HG03139 (cell line): ENCODE data around the gene MTA3.

Source experiments
- ATAC-seq: cut with Tn5 transposase; IDR thresholded peaks from one replicate; pipeline ENCODE4 v1.9.1; 2021; ENCODE audit not compliant: unreplicated experiment

MTA3 gene

DNA sequence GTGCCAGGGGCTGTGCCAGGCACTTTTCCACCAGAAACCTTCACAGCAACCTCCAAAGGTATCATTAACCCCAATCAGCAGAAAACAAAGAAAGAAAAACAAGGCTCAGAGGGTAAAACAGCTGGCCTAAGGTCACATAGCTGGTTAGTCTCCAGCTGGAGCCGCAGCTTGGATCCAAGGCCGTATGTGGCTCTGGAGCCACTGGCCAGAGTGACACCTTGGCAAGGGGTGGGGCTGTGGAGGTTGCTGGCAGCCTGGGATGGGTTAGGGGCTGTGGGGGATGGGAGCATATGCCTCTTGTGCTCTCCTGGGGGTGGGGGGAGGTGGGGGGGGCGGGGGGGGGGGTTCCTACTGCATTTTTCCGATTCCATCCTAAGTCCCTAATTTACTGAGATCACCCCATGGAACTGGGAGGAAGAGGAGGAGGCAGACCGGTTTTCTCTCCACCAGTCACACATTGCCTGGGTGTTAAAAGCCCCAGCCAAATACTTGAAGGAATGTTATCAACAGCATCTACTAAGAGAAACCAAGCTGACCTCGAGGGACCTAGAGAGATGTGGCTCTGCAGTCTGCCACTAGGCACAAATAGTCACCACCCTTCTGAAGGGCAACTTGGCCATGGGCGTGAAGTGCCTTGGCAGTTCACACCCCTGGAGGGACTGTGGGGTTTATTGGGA, 215.9 kb downstream of the MTA3 start:
- ATAC-seq, result no peak

GRCh38 chr2:42786561-42787345, 218.3 kb downstream of the MTA3 start:
- no peak for ATAC-seq

- ATAC-seq, result no peak
Observed at GRCh38 chr2:42787424-42787787, 219.0 kb downstream of the MTA3 start.

GRCh38 chr2:42787788-42788477, 219.5 kb downstream of the MTA3 start:
- ATAC-seq, result no peak

DNA sequence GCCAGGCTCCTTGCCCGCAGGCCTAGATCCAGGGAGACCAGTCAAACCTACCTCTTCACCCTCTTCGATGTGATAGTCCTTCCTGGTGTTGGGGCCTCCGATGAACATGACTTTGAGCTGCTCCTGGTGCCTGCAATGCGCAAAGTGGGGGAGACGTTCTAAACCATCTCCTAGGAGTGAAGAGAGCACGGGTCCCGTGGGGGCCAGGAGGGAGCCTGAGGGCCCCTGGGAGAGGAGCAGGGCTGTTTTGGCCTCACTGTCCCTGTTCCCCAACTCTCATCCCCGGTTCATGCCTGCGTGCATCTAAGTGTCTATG, 220.0 kb downstream of the MTA3 start:
- ATAC-seq, result no peak

GRCh38 chr2:42788882-42789281, 220.4 kb downstream of the MTA3 start:
- ATAC-seq, result no peak

- no peak for ATAC-seq
Observed at GRCh38 chr2:42789751-42790150, 221.3 kb downstream of the MTA3 start.

DNA sequence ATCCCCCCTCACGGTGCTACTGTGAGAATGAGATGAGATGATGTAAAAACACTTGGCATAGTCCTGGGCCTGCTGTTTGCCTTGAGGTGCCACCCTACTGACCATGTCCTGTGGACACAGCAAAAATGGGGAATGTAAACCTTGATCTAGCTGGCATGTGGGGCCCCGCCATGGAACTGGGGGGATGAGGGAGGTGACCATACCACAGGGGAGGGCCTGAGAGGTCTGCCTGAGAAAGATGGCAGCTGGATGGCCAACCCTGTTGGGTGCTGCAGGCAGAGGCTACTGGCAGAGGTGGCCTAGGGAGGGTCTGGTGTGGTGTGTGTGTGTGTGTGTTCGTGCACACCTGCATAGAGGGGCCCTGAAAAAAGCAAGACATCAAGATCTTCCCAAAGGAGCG, 223.2 kb downstream of the MTA3 start:
- no peak for ATAC-seq

DNA sequence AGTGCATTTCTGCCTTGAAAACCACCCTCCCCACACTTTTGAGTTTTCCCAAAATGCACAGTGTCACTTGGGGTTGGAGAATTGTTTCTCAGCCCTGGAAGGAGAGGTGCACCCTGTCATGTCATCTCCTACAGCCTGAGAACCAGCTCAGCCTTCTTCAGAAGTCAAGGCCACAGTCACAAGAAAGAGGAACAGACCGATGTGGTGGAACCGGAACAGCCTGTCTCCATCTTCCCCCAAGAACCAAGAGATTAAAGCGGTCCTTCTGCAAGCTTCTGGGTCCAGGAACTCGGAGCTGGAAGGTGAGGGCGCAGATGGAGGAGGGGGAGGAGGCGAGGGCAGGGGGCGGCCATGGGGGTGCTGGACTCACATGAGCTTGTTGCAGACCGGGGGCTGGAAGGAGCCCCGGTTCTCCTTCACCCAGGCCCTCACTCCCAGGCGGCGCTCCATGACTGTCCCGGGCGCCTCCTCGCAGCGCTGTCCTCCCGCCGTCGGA, 223.7 kb downstream of the MTA3 start:
- no peak for ATAC-seq

DNA sequence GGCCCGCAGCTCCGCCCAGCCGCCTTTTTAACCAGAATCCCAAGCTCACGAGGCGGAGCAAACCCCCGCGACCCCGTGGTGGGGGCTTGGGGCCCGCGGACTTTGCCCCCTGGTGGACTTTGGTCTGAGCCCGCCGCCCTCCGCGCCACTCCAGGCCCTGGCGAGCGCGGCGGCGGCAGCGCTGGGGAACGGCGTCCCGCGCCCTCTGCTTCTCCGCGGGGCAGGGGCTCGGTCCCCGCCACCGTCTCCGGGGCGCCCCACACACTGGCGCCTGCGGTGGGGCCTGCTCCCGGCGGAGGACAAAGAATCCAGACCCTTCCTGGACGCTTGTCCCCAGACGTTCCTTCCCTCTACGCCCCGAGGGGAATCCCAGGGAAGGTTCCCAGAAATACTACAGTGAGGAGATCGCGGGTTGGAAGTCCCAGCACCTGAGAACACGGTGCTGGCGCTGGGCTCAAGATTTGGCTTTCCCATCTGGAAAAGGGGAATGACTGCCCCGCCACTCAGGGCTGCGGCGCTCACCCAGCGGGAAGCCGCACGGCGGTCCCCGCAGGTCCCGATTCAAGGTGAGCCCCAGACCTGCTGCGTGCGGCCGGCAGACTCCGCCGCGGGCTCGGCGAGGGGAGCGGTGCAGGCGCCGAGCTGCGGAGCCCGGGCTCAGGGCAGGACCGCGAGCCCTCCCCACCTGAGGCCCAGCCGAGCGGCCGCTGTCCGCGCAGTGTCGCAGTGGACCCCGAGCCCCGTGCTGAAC, 224.3 kb downstream of the MTA3 start, which contains the start of gene HAAO:
TSS of gene HAAO (minus strand) at position 1 of the 751 bp plus-strand sequence. CDS start 47 bp downstream, outside the sequence.
- no peak for ATAC-seq

DNA sequence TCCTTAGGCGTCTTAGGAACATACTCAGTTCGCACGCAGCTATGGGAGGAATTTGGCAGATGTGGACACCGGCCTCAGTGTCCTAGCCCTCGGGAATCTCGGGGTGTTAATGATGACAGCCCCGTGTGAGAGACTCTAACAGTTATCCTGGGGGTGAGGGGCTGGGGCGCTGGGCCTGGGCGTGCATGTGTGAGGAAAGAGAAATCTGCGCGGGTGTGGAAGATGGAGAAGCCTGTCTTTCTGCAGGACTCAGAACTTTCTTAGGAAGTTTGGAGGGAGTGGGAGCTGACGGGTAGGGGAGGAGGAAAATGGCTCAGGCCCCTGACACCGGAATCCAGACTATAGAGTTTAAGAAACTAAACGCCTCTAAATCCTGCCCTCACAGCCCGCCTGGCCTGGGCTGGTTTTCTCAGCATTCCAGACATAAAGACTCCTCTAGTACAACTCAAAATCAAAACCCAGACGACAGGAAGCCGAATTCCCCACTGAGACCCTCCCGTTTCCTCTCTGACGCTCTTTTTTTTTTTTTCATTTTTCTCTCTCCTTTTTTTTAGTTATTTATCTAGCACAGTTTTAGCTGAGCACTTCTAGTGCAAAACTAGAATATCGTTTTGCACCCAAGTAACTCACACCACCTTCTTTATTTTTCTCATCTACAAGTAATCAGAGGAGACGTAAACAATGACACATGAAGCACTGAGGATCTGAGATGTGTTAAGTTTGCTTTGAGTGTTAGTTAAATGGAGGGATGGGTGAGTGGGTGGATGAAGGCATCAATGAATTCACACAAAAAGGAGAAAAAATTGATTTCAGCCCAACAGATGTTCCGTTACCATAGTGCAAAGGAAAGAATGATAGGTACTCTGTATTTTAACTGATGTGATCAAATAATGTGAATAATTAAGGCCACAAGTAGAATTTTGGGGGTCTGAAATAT, 225.2 kb downstream of the MTA3 start:
- no peak for ATAC-seq

GRCh38 chr2:42794271-42795046, 226.0 kb downstream of the MTA3 start:
- ATAC-seq, result no peak

DNA sequence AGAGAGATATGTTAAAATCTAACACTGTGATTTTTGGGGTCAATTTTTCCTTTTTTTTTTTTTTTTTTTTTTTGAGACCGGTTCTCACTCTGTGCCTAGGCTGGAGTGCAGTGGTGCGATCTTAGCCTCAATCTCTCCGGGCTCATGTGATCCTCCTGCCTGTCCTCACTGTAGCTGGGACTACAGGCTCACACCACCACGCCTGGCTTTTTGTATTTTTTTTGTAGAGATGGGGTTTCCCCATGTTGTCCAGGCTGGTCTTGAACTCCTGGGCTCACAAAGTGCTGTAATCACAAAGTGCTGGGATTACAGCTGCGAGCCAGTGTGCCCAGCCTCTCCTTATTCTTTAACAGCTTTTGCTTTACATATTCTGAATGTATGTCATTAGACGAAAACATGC, 226.8 kb downstream of the MTA3 start:
- ATAC-seq, result no peak

GRCh38 chr2:42795841-42796301, 227.4 kb downstream of the MTA3 start:
- no peak for ATAC-seq

- no peak for ATAC-seq
Observed at GRCh38 chr2:42796427-42797248, 228.2 kb downstream of the MTA3 start.

- no peak for ATAC-seq
Observed at GRCh38 chr2:42797281-42797680, 228.8 kb downstream of the MTA3 start.

DNA sequence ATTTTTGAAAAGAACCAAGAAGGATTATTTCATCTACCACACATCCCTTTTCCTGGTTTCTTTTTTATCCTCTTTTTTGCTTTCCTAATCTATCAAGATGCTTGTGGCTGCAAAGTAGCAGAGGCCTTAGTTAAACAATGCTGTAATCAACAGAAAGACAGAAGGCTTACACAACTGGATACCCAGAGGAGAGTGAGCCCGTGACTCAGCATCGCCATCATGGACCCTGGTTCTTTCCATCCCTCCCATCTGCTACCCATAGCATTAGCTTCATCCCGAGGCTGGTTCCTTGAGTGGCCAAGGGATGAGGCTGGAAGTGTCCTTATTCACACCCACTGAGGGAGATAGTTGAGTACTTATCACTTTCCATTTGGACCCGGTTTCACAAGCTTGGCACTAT, 231.4 kb downstream of the MTA3 start:
- no peak for ATAC-seq

- no peak for ATAC-seq
Observed at GRCh38 chr2:42800461-42800962, 232.1 kb downstream of the MTA3 start.
